Progenitor cell of endocrine pancreas (in vitro differentiated cells): ENCODE results near the gene SIAH3. TPM values are rescaled to one million over a fixed set of nuclear protein-coding genes. Genes with fewer than 3 reads are reported as not detected.

Source experiments
- DNase-seq: peaks from one replicate; pipeline ENCODE4 v3.0.0; 2021; ENCODE audit warnings: low spot score; ENCODE audit not compliant: unreplicated experiment
- H3K27ac Mint-ChIP-seq: 2 replicates; pipeline ENCODE4 v1.8.0; 2021; ENCODE audit warnings: mild to moderate bottlenecking, moderate library complexity, mixed read lengths
- H3K27me3 Mint-ChIP-seq: 2 replicates; pipeline ENCODE4 v1.8.0; 2021; ENCODE audit warnings: mixed read lengths
- H3K36me3 Mint-ChIP-seq: 2 replicates; pipeline ENCODE4 v1.8.0; 2022; ENCODE audit warnings: mixed read lengths; ENCODE audit not compliant: insufficient read depth
- H3K4me1 Mint-ChIP-seq: 2 replicates; pipeline ENCODE4 v1.8.0; 2021; ENCODE audit warnings: low read depth, mixed read lengths
- H3K4me3 Mint-ChIP-seq: 2 replicates; pipeline ENCODE4 v1.8.0; 2021; ENCODE audit warnings: low read depth, mild to moderate bottlenecking, moderate library complexity, mixed read lengths
- H3K9me3 Mint-ChIP-seq: 2 replicates; pipeline ENCODE4 v1.8.0; 2021; ENCODE audit warnings: low read depth, mixed read lengths
- total RNA-seq: library from RNA; stranded (reverse); gene quantifications from 2 replicates; pipeline ENCODE4 v1.2.1, GENCODE V29; 2021
- TF ChIP-seq, protein P1 (sequence below): fragments of 200-600 bp; sonication (generic); IDR thresholded peaks from one replicate; pipeline ENCODE4 v1.5.0; 2021; ENCODE audit warnings: antibody characterized with exemption, mild to moderate bottlenecking; ENCODE audit not compliant: unreplicated experiment

The SIAH3 gene
- total RNA-seq, 1 donor from 2014 or later: not detected

DNA sequence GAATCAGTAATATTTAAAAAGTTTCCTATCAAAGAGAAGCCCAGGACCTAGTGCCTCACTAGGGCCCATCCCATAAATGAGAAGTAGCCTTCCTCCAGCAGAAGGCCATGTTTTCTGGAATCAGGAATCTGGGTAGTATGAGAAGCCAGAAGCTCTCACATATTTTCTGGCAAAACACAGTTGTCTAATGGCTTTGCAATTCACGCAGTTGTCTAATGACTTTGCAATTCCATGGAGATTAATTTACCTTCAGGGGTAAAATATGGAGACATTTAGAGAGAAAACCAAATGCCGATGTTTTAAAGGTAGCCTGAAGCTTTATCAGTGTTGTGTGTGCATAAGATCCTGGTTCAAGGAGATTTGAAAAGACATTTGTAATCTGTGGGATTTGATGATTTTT lies 29.8 kb upstream of the SIAH3 start:
- no peaks in the 10 kb centered on the region for H3K36me3 Mint-ChIP-seq
- H3K4me3 Mint-ChIP-seq: no peak overlapping the region
- H3K4me1 Mint-ChIP-seq: peaks cover 6% of the 10 kb centered on the region
- no peak overlapping the region for H3K27ac Mint-ChIP-seq
- H3K27me3 Mint-ChIP-seq: peaks cover 11% of the 10 kb centered on the region
- TF ChIP-seq, protein P1, sequence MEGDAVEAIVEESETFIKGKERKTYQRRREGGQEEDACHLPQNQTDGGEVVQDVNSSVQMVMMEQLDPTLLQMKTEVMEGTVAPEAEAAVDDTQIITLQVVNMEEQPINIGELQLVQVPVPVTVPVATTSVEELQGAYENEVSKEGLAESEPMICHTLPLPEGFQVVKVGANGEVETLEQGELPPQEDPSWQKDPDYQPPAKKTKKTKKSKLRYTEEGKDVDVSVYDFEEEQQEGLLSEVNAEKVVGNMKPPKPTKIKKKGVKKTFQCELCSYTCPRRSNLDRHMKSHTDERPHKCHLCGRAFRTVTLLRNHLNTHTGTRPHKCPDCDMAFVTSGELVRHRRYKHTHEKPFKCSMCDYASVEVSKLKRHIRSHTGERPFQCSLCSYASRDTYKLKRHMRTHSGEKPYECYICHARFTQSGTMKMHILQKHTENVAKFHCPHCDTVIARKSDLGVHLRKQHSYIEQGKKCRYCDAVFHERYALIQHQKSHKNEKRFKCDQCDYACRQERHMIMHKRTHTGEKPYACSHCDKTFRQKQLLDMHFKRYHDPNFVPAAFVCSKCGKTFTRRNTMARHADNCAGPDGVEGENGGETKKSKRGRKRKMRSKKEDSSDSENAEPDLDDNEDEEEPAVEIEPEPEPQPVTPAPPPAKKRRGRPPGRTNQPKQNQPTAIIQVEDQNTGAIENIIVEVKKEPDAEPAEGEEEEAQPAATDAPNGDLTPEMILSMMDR: no peak
- no peak for DNase-seq
- H3K9me3 Mint-ChIP-seq: no peaks in the 10 kb centered on the region

DNA sequence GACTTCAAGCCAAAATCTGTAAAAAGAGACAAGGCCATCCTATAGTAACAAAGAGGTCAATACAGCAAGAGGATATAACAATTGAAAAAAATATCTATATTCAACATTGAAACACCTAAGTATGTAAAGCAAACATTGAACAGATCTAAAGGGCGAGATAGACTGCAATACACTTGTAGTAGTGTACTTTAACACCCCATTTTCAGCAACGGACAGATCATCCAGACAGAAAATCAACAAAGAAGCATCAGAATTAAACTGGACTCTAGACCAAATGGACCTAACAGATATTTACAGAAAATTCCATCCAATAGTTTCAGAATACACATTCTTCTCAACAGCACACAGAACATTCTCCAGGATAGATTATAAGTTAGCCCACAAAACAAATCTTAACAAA lies 28.7 kb upstream of the SIAH3 start:
- no peak for DNase-seq
- peaks cover 4% of the 10 kb centered on the region for H3K9me3 Mint-ChIP-seq
- no peak overlapping the region for H3K27ac Mint-ChIP-seq
- H3K4me1 Mint-ChIP-seq: peaks cover 6% of the 10 kb centered on the region
- H3K4me3 Mint-ChIP-seq: no peak overlapping the region
- H3K27me3 Mint-ChIP-seq: peaks cover 16% of the 10 kb centered on the region
- TF ChIP-seq, protein P1: no peak
- no peaks in the 10 kb centered on the region for H3K36me3 Mint-ChIP-seq

DNA sequence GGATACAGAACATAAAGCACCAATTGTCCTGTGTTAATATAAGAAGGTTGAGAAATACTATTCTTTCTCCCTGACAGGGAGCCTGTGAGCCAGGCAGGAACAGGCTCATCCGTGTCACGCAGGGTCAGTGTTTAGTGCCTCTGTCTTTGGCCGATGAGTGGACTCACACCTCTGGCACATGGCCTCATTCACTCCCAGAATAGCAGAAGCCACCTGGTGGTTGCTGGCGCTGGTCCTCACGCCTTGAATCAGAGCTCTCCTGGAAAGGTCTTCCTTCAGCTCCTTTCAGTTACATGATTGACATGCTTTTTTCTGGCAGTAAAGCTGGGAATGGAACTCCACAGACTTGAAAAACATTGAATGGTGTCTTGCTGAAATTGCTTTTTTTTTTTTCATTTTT lies 28.1 kb upstream of the SIAH3 start:
- DNase-seq: no peak
- H3K36me3 Mint-ChIP-seq: no peaks in the 10 kb centered on the region
- peaks cover 20% of the 10 kb centered on the region for H3K27me3 Mint-ChIP-seq
- TF ChIP-seq, protein P1: peak; percentile 41
- H3K9me3 Mint-ChIP-seq: peaks cover 4% of the 10 kb centered on the region
- peaks cover 6% of the 10 kb centered on the region for H3K4me1 Mint-ChIP-seq
- H3K4me3 Mint-ChIP-seq: no peak overlapping the region
- no peak overlapping the region for H3K27ac Mint-ChIP-seq

DNA sequence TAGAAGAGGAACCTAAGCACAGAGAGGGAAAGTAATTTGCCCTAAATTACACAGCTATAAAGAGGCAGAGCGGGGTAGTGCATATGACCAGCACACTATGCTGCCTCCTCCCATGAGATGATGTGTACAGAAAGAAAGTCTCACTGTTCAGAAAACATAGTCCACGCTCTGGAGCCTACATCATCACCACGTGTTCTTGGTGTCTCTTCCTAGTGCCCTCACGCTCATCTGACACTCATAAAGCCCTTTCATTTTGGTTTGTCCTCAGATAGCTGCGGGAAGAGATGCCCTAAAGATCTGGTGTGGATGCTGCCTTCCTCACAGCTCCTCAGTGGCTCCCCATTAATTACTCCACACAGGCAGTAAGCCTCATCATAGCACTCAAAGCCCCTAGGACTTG lies 27.4 kb upstream of the SIAH3 start:
- Mint-ChIP-seq H3K4me1 (peaks cover 7% of the 10 kb centered on the region), H3K27me3 (peaks cover 17% of the 10 kb centered on the region), H3K36me3 (no peaks in the 10 kb centered on the region), H3K4me3 (no peak overlapping the region), H3K27ac (no peak overlapping the region), H3K9me3 (peaks cover 4% of the 10 kb centered on the region)
- TF ChIP-seq, protein P1: no peak
- no peak for DNase-seq

DNA sequence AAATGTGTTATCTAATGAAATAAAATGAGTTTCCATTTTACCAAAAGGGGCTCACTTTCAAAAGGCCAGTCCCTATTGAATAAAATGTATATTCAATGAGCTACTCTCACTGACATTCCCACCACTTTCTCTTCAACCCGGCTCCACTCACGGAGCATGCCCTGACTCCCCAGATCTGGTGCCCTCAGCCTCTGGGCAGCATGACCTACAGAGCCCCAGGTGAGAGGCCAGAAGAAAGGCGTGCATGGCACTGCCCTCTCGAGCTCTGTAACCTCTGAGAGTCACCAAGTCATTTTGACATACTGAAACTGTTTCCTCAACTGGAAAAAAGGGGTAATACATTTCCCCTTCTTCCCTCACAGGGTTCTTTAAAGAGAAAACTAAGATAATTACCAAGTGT lies 25.2 kb upstream of the SIAH3 start:
- Mint-ChIP-seq H3K27ac (no peak overlapping the region), H3K4me3 (no peak overlapping the region), H3K27me3 (peaks cover 17% of the 10 kb centered on the region), H3K9me3 (peaks cover 4% of the 10 kb centered on the region), H3K36me3 (no peaks in the 10 kb centered on the region), H3K4me1 (peaks cover 9% of the 10 kb centered on the region)
- DNase-seq: no peak
- TF ChIP-seq, protein P1: no peak
